Stimulated activated CD8-positive, alpha-beta memory T cell treated with anti-CD3 and anti-CD28 coated beads, Interleukin-12 subunit alpha, Interleukin-12 subunit beta, amount 100 ng/mL, for 4 hours (primary cell): ENCODE data around the gene TH.
"Not testable (repeated sequence)": the region's sequence is repeated elsewhere in the genome, so short reads cannot be mapped to it uniquely, and the experiment has no call there.

Source experiments
- DNase-seq: peaks from one replicate; pipeline ENCODE4 v3.0.0-alpha.2; 2020; ENCODE audit warnings: low read depth

Gene TH

DNA sequence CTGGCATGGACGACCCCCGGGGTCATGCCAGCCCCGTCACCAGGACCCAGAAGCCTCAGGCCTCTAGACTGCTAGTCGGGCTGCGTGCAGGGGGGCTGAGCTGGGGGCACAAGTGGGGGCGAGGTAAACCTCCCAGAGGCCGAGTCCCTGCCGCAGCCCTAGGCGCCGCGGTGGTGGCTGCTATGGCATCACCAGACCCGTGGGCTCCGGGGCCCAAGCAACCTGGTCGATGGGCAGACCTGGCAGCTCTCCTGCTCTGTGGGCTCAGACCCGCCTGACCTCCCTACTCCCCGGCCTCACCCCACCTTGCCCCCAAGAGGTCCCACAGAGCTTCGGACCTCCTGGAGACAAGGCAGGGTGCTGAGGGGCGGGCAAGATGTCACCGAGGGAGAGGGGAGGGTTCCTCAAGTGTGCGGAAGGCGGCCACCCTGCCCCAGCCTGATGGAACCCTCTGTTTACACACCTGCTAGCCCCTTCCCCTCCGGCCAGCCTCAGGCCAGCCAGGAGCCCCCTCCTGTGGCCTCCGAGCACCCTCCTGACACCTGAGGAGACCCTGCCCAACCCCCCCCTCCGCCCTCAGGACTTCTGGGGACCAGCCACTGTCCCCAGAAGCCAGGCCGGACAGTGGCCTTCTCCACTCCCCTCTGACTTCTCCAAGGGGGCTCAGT lies 41.8 kb downstream of the TH start:
- no peak for DNase-seq

DNA sequence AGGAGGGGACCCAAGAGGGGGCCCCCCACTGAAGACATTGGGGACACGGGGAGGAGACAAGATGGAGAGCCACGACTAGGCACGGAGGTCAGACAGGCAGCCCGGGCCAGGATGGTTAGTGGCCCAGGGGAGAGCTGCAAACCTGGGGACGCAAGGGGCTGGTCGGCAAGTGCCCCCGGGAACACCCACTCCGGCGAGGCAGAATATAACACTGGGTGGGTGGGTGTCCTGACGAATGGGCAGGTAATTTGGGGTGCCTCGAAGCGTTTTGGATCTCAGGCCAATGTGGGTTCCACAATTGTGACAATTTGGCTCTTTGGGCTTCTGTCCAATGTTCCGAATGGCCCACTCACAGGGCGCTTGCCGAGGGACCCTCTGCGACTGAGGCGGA lies 42.3 kb downstream of the TH start:
- DNase-seq = no peak

DNA sequence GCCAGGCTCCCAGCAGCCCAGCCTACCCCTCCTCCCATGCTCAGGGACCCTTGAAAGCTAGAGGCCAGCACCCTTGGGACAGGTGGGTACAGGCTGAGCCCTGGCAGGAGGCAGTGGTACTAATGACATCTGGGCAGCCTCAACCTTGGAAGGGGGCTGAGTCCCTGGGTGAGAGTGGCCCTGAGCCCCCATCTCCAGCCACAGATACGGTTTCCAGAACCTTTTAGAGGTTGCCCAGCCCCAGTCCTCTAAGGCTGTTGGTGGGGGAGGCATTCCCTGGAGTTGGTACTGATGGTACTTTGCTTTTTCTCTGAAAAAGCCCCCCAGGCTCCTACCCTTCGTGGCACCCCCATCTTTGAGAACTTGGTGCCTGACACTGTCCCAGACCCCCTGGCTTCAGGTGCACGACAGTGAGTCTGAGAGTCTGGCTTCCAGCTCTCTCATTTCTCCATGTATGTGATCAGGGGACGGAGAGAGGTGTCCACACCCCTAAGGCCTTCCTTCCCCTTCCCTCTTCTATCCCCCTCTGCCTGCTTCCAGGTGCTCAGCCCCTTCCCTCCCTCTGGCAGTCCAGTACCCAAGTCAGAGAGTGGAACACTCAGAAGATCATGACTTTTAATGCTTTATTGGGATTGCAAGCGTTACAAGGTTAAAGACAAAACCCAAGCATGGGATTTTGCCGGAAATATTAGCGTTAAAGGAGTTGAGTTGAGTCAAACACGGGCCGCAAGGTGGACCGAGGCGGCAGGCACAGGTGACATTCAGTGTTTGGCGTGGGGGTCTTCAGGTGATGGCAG lies 42.9 kb downstream of the TH start:
- no peak for DNase-seq

DNA sequence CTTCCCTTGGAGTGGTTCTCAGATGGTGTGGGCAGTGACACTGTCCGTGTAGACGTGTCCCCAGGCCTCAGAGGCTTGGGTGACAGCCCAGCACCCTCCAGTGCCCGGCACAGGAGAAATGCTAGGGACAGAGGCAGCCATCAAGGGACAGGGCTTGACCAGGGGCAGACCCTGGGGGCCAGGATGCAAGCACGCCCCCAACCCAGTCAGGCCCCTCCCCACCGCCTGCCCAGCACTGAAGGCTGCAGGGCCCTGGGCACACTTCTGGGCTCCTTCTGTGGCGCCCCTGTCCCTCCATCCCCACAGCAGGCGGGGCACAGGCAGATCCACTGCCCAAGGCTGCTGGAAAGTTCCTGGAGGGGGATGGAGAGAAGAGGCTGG lies 43.5 kb downstream of the TH start:
- DNase-seq = no peak

DNA sequence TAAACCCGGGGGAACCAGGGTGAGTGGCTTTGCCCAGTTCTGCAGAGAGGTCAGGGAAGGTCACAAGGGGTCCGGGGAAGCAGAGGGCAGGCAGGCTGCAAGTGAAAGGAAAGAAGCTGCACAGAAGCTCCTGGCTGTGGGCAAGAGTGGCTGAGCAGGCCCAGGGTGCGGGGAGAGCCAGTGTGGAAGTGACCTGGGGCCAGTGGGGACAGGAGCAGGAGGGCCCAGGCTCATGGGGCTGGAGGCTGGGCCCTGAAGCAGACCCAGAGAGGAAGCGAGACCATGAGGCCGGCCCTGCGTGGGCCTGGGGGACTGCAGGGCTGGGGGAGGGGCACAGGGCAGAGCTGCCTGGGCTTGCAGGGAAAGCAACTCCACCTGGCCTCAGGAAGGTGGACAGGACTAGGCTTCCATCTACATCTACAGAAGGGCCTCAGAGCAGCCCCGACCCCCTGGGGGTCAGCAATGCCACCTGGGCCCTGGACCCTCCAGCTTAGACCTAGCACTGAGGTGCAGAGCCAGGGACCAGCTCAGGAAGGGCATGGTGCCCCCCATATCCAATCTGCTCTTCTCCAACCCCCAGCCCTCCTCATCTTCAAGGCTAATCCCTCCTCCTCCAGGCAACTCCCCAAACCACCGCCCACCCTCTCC lies 44.0 kb downstream of the TH start:
- DNase-seq = no peak

DNA sequence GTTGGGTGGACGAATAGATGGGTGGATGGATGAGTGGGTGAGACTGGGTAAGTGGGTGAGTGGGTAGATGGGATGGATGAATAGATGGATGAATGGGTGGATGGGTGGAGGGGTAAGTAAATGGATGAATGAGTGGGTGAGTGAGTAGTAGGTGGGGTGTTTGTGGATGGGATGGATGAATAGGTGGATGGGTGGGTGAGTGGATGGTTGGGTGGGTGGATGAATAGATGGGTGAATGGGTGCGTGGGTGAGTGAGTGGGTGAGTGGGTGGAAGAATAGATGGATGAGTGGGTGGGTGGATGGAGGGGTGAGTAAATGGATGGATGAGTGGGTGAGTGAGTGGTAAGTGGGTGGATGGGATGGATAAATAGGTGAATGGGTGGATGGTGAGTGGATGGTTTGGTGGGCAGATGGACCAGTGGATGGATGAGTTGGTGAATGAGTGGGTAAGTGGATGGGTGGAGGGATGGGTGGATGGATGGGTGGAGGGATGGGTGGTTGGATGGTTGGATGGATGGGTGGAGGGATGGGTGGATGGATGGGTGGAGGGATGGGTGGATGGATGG lies 45.0 kb downstream of the TH start:
- DNase-seq = no peak

DNA sequence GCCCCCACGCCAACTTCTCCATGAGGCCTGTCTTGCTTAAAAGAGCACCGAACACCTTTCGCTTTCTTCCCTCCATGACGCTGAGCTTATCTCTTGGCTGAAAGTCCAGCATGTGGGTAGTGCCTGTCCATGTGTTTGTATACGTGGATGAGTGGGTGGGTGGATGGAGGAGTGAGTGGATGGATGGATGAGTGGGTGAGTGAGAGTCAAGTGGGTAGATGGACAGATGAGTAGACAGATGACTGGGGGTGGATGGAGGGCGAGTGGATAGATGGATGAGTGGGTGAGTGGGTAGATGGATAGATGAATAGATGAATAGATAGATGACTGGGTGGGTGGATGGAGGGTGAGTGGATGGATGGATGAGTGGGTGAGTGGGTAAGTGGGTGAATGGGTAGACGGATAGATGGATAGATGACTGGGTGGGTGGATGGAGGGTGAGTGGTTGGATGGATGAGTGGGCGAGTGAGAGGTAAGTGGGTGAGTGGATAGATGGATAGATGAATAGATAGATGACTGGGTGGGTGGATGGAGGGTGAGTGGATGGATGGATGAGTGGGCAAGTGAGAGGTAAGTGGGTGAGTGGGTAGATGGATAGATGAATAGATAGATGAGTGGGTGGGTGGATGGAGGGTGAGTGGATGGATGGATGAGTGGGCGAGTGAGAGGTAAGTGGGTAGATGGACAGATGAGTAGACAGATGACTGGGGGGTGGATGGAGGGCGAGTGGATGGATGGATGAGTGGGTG lies 46.7 kb downstream of the TH start:
- not testable (repeated sequence) for DNase-seq

DNA sequence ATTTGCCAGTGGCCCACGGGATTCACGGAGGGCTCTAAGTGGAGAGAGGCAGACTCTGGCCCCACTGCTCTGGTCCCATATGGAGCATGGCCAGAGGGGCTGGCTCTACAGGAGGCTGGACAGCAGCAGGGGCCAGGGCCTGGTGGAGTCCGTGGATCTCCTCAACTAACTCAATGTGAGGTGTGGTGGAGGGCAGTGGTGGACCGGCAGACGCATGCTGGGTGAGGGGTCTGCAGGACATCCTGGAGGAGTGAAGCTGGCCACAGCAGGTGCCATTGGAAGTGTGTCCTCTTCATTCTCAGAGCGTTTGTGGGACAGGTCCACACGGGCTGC lies 48.0 kb downstream of the TH start:
- DNase-seq = no peak

DNA sequence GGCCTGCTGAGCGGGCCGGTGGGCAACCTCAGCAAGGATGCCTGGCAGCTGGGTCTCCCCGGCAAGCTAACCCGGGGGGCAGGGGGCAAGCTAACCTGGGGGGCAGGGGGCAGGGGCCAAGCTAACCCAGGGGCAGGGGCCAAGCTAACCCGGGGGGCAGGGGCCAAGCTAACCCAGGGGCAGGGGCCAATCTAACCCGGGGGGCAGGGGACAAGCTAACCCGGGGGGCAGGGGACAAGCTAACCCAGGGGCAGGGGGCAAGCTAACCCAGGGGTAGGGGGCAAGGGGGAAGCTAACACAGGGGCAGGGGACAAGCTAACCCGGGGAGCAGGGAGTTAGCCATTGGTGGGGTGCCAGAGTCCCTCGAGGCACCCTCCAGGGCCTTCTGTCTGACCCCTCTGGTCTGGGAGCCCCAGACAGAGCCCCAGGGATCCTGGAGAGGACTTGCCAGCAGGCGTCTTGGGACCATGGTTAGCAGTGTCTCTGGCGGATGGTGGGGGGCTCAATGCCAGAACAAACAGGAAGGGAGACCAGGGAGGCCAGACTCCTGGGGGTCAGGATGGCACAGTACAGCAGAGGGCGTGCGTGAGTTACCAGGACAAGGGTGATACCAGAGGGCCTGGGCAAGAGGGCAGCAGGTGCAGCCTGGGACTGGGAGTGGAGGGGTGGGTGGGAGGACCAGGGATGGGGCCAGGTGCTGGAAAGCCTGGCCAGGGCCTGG lies 48.5 kb downstream of the TH start:
- DNase-seq = no peak

DNA sequence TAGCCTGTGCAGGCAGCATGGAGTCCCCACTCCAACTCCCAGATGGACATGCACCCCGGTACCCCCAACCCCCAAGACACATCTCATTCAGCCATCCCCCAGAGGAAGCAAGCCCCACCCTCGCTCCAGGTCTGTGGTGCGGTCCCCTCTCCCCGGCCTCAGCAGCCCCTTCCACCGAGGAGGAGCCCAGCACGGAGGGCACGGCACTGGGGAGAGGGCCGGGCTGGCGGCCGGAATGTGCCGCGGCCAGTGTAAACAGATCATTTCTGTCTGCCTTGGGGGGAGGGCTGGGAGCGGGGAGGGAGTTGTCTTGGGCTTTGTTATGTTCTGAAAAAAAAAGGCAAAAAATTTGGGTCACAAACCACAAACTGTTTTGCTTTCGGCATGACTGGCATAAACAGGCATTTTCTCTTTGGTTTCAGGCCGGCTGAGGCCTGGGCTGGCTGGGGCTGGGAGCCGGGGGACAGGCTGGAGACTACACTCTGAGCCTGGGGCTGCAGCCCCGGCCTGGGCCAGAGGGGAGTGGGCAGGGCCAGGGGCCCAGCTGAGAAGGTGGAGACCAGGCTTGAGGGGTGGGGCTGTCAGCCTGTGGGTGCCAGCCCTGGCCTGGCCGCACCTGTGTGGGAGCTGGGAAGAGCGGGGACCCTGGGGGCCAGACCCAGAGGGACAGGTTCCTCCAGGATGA lies 49.3 kb downstream of the TH start:
- DNase-seq = no peak

DNA sequence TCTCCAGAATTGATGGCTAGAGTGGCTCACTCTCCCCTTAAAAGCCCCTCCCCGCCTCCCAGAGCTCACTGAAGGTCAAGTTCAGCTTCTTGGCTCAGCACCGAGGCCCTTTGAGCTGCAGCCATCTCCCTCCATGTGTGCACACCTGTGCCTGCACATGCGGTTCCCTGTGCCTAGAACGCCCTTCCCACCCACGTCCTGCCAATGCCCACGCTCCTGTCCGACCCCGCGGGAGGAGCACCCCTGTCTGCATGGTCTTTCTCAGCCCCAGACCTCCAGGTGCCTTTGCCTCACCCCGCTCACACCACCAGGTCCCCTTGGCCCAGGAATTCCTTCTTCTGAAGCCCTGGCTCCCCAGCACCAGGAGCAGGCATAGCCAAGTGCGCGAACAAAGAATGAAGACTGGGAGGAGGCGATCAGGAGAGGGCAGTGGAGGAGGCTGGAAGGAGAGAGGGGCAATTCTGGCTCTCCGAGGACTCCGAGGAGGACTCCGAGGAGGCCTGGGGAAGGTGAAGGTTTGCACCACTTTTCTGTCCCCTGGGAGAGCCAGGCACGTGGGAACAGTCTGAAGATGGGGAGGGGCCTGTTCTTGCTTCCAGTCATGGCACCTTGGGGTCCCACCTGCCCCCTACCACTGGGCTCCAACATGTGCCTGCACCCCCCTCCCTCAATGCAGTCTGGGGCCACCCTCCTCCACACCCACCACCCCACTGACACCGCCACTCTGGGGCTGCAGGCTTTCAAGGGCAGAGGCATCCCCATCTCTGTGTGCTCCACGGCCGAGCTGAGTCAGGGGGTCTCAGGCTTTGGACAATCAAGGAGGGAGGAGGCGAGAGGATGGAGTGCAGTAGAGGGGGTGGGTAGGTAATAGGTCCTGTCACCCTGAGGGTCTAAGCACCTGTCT lies 50.1 kb downstream of the TH start:
- DNase-seq = no peak

DNA sequence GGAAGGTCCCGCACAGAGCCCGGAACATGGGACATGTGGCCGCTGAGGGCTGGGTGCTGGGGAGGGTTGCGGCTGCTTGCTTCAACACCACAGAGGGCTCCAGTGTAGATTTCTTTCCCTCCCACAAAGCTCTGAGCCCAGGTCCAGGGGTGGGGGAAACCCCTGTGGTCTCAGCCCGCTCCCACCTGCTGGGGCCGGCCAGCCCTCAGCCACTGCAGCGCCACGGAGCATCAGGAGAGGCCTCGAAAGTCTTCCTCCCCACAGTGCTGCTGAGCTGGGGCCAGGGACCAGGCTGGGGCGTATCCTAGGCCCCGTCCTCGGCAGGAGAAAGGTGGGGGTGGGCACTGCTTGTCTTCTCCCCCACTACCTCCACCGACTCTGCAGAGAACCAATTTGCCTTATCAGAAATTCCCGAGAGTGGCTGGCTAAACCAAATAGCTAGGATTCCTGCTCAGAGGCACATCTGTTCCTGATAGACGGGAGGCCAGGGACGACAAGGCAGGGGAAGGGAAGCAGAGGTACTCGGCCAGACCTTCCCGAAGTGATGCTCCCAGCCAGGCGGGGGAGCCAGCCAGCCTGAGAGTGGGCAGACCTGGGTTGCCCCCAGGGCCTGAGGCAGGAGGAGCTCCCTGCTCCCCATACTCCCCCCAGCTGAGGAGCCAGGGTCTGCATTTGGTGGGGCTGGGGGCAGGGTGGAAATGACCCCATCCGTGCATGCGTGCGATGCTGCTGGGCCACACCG lies 51.1 kb downstream of the TH start:
- DNase-seq = no peak

DNA sequence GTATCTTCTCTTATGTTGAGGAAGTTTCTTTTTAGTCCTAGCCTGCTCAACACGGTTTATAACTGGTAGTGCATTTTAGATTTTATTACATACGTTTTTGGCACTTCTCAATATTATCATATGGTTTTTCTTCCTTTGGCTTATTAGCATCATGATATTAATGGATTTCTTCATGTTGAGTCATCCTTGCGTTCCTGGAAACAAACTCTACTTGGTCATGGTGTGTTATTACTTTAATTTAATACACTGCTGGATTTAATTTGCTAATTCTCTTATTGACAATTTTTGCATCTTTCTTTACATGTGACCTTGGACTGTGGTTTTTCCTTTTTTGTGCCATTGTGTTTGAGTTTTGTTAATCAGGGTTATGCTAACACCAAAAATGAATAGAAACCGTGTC lies 52.9 kb downstream of the TH start:
- no peak for DNase-seq

DNA sequence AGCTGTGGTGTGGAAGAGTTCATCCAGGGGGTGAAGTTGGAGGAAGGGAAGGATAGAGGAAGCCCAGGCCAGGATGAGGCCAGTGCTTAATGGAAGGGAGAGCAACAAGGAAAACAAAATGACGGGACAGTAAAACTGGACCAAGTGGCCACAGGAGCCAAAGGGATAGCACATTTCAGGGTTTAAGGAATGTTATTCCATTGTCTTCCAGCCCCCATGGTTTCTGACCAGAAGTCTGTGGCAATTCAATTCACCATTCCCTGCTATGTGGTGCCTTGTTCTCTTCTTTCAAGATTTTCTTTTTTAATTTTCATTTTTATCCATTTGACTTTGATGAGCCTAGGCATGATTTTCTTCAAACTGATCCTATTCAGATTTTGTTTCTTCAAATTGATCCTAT lies 54.9 kb downstream of the TH start:
- no peak for DNase-seq

DNA sequence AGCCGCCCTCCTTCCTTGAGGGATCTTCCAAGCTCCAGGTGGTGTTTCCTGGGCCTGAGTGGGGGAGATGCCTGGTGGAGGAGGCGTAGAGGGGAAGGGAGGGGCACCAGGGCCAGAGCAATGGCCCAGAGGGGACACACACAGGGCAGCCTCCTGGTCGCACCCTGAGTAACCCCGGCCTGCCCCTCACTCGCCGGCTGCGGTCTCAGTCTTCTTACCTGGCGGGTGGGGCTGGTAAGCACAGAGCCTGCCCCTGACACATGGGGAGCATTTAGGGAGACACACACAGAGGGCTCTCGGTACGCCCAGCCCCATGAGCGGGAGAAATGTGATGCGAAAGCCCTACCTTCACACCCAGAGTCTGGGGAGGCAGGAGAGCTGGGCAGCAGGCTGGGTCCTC lies 56.3 kb downstream of the TH start:
- no peak for DNase-seq

DNA sequence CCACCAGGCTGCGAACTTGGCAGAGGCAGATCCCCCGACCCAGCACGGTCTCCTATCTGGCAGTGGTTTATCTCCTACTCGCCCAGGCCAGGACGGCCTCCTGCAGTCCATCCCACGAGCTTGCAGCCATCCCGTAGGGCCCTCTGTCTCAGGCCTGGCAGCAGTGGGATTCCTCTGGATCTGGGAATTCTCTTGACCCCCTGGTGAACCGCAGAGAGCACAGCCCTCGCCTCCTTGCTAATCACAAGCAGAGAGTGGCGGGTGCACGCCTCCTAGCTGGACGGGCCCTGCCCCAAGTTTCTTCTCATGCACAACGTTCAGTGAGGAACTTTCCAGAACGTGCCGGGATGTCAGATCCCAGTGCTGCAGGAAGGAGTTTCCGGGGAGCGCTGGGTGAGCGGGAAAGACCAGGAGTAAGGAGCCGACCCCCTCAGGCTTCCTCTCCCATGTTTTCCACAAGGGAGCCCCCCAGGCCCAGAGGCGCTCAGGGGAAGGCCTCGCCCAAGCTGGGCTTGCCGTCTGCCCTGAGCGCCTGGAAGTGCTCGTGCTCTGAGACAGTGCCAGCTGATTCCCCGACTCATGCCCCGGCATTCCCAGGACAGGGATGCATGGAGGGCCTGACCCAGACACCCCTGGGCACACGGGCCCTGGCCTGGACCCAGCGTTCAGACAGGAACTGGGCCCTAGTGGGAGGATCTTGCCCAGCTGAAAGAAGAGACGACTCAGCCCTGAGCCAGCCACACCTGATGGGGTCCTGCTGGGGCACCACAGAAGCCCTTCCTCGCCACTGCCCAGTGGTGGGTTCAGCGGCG lies 57.0 kb downstream of the TH start:
- no peak for DNase-seq
